Calu3 (cell line): ENCODE measurements around the gene BTRC. TPM values are rescaled to one million over a fixed set of nuclear protein-coding genes. Genes with fewer than 3 reads are reported as not detected.
"Not testable (repeated sequence)": the region's sequence is repeated elsewhere in the genome, so short reads cannot be mapped to it uniquely, and the experiment has no call there.

Experiments used
- BruUV-seq: library from RNA; stranded (reverse); fragments of 400-500 nt; replicated peaks from 2 replicates; lab custom pipeline; 2021; lab: Mats Ljungman, UMichigan
- CTCF ChIA-PET: fragments of 300-600 bp; sonication (Branson Sonifier 250); formaldehyde crosslinking; loops from one replicate; lab custom pipeline; 2022; ENCODE audit warnings: antibody characterized with exemption; lab: Charles Lee
- DNase-seq: peaks from one replicate; pipeline ENCODE4 v3.0.0; 2022
- H3K27ac Mint-ChIP-seq: one replicate; pipeline ENCODE4 v1.8.0; 2022; ENCODE audit warnings: mixed read lengths; ENCODE audit not compliant: unreplicated experiment
- H3K27me3 Mint-ChIP-seq: one replicate; pipeline ENCODE4 v1.8.0; 2022; ENCODE audit warnings: mixed read lengths; ENCODE audit not compliant: unreplicated experiment
- H3K36me3 Mint-ChIP-seq: one replicate; pipeline ENCODE4 v1.8.0; 2022; ENCODE audit warnings: mild to moderate bottlenecking, moderate library complexity, mixed read lengths; ENCODE audit not compliant: insufficient read depth, unreplicated experiment
- H3K4me1 Mint-ChIP-seq: one replicate; pipeline ENCODE4 v1.8.0; 2022; ENCODE audit warnings: mild to moderate bottlenecking, low read depth, mixed read lengths; ENCODE audit not compliant: unreplicated experiment
- H3K4me3 Mint-ChIP-seq: one replicate; pipeline ENCODE4 v1.8.0; 2022; ENCODE audit warnings: mild to moderate bottlenecking, low read depth, moderate library complexity, mixed read lengths; ENCODE audit not compliant: unreplicated experiment
- H3K9me3 Mint-ChIP-seq: one replicate; pipeline ENCODE4 v1.8.0; 2022; ENCODE audit warnings: low read depth, mixed read lengths; ENCODE audit not compliant: unreplicated experiment
- intact Hi-C: fragments of 100-400 bp; cut with micrococcal nuclease; formaldehyde crosslinking; loops from one replicate; pipeline ENCODE4 v1.10.0; 2022; ENCODE audit not compliant: unreplicated experiment
- total RNA-seq: library from RNA; stranded (reverse); gene quantifications from 2 replicates; pipeline ENCODE4 v1.2.3, GENCODE V29; 2022
- TF ChIP-seq, protein P1 (sequence below): fragments of 200-600 bp; IDR thresholded peaks from one replicate; pipeline ENCODE4 v1.8.0; 2022; ENCODE audit warnings: antibody characterized with exemption; ENCODE audit not compliant: unreplicated experiment

The BTRC gene
- total RNA-seq, 1 experiment from 2014 or later: 7.9 TPM

DNA sequence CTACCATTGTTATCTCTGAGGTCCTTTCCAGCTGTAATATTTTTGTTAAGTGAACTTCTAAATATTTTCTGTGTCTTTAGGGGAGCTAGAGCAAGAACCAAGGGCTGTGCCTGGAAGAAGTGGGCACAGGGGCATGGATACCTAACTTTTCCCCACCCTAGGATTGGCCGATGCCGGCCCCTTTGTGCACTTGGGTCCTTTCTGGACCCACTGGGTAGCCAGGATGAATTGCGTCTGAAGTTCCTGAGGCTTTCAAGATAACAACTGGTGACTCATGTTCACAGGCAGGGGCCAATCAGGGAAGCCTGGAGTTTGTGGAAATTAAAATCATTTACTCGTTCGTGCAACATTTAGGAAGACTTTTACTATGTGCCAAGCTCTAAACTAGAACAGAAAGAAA lies 234.9 kb downstream of the BTRC start:
- H3K9me3 Mint-ChIP-seq: no peaks in the 10 kb centered on the region
- intact Hi-C loops: no loop called here
- H3K27ac Mint-ChIP-seq: peak overlapping the region; percentile 24
- TSS peak; percentile 43 for BruUV-seq
- no peaks in the 10 kb centered on the region for H3K4me1 Mint-ChIP-seq
- peak overlapping the region; percentile 85 for H3K4me3 Mint-ChIP-seq
- TF ChIP-seq, protein P1, sequence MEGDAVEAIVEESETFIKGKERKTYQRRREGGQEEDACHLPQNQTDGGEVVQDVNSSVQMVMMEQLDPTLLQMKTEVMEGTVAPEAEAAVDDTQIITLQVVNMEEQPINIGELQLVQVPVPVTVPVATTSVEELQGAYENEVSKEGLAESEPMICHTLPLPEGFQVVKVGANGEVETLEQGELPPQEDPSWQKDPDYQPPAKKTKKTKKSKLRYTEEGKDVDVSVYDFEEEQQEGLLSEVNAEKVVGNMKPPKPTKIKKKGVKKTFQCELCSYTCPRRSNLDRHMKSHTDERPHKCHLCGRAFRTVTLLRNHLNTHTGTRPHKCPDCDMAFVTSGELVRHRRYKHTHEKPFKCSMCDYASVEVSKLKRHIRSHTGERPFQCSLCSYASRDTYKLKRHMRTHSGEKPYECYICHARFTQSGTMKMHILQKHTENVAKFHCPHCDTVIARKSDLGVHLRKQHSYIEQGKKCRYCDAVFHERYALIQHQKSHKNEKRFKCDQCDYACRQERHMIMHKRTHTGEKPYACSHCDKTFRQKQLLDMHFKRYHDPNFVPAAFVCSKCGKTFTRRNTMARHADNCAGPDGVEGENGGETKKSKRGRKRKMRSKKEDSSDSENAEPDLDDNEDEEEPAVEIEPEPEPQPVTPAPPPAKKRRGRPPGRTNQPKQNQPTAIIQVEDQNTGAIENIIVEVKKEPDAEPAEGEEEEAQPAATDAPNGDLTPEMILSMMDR: no peak
- H3K27me3 Mint-ChIP-seq: no peaks in the 10 kb centered on the region
- peaks cover 29% of the 10 kb centered on the region for H3K36me3 Mint-ChIP-seq
- CTCF ChIA-PET: no interaction called here
- peak; percentile 11 for DNase-seq

DNA sequence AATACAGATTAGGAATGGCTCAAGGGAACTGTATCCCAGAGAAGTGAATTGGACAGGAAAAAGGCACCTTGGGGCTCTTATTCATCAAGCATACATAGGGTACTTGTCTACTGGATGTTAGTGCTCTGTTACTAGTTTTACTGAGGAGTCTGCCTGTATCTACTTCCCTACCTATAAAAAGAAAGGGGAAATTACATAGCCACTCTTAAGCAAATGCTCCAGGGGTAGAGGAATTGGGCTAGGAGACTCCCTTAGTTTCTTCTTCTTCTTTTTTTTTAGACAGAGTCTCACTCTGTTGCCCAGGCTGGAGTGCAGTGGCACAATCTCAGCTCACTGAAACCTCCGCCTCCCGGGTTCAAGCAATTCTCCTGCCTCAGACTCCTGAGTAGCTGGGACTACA lies 239.4 kb downstream of the BTRC start:
- H3K9me3 Mint-ChIP-seq, H3K4me1 Mint-ChIP-seq, intact Hi-C loops, H3K4me3 Mint-ChIP-seq, DNase-seq, H3K27ac Mint-ChIP-seq, CTCF ChIA-PET, BruUV-seq, H3K27me3 Mint-ChIP-seq, H3K36me3 Mint-ChIP-seq: not testable (repeated sequence)

DNA sequence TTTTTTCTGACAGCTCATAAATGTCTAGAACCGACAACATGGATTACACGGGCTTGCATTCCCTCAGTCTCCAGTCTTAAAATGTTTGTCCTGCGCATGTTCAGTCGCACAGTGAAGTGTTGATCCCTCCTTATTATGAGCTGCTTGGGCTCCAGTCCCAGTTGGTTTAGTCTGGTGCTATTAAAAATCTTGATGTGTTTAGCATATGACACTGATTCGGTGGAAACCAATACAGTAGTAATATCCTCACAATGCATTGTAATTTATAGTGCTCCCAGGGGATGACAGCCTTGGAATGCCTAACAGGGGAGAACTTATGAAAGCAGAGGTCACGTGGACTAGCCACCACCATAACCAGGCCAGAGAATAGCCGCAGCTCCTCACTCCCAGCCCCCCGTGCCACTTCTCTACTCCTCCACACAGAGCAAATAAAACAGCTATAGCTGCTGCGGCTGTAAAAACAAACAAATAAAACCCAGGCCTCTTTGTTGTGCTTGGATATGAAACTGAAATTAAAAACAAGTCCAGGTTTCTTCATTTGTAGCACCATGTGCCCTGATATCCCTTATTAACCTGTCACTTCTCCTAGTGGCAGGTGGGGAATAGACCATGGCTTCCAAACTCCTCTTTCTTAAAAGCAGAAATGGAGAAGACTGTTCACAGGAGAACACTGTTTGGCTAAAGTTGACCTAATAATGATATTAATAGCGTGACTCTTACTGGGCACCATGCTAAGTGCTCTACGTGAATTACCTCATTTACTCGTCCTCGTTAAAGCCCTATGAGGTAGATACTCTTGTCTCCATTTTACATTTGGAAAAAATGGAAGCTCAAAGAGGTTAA lies 241.8 kb downstream of the BTRC start:
- Mint-ChIP-seq H3K4me3 (no peak overlapping the region), H3K36me3 (no peaks in the 10 kb centered on the region), H3K27ac (no peak overlapping the region), H3K27me3 (no peaks in the 10 kb centered on the region), H3K4me1 (no peaks in the 10 kb centered on the region), H3K9me3 (no peaks in the 10 kb centered on the region)
- TF ChIP-seq, protein P1: no peak
- no peak for DNase-seq
- no TSS peak for BruUV-seq
- intact Hi-C loops: no loop called here
- CTCF ChIA-PET: interaction anchor here (0.6 kb wide), 1 partner anchor 32 kb away, joined by 3 read pairs; no protein-coding TSS in a partner anchor

DNA sequence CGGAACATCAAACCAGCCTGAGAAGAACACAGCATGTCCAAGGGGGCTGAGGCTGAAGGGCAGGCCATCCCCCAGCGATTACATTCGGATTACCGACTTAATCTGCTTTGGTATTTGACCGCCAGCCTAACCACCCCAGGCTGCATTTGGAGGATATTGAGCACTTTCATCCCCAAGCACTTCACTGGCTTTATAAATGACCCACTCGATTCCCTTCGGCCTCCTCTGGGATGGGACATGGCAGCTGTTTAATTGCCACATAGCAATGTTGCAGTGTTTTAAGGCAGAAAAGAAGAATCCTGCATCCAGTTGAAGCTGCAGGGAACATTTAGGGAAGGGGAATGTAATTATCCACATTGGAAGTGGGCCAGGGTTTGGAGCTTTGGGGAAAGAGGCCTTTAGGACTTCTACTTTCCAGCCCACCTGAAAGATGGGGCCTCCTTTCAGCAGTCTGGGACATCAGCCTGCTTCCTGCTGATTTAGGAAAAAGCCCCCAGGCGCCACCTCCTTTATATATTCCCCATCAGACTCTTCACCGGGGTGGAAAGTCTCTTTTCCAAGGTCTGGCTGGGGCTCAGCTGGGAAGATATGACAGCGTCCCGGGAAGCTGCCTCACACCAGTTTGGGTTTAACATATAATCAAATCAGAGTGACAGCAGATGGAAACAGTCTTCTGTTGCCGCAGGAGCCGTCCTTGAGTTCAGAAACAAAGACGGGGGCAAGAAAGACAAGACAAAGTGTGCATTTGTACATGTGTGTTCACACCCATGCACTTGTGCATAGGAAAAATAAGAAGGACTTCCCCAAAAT lies 243.3 kb downstream of the BTRC start:
- no peaks in the 10 kb centered on the region for H3K27me3 Mint-ChIP-seq
- TF ChIP-seq, protein P1: no peak
- H3K4me1 Mint-ChIP-seq: no peaks in the 10 kb centered on the region
- intact Hi-C loops: no loop called here
- H3K36me3 Mint-ChIP-seq: no peaks in the 10 kb centered on the region
- H3K4me3 Mint-ChIP-seq: no peak overlapping the region
- DNase-seq: no peak
- no peak overlapping the region for H3K27ac Mint-ChIP-seq
- no peaks in the 10 kb centered on the region for H3K9me3 Mint-ChIP-seq
- no TSS peak for BruUV-seq
- CTCF ChIA-PET: no interaction called here
